SW 1271 (cell line): Measurements from ENCODE around the gene TRIM65.
"Not testable (repeated sequence)": the region's sequence is repeated elsewhere in the genome, so short reads cannot be mapped to it uniquely, and the experiment has no call there.

Source experiments
- DNase-seq, 2 experiments: peaks; one replicate each; lab custom pipeline; 2025; lab: John Stamatoyannopoulos, UW

TRIM65 gene

DNA sequence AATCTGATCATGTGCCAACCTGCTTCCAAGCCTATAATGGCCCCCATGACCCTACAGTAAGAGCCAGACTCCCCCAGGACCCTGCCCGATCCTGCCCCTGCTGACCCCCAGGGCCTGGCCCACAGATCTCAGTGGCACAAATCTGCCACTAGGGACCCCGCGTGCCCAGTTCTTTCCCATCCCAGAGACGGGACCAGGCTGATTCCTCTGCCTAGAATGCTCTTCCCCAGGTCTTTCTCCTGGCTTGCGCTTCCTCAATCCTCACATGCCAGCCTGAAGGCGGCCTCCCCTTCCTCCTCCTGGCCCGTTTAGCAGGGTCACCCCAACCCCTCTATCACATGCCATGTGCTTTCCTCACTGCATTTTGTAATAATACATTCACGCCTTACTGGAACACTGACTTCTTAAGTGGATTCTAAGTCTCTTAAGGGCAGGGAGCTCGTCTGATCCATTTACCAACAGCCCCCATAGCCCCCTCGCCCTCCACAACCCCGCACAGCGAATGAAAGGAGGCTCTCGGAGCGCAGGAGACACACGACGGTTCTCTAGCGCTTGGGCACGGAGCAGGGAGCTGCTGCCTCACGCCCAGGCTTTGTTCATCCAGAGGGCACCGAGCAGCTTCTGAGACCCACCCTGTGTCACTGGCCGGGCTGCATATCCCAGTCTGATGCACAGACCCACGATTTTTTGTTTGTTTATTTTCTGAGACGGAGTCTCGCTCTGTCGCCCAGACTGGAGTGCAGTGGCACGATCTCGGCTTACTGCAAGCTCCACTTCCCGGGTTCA lies 1.2 kb downstream of the TRIM65 start:
- DNase-seq: peak in 1 of 2 experiments; percentile 45

DNA sequence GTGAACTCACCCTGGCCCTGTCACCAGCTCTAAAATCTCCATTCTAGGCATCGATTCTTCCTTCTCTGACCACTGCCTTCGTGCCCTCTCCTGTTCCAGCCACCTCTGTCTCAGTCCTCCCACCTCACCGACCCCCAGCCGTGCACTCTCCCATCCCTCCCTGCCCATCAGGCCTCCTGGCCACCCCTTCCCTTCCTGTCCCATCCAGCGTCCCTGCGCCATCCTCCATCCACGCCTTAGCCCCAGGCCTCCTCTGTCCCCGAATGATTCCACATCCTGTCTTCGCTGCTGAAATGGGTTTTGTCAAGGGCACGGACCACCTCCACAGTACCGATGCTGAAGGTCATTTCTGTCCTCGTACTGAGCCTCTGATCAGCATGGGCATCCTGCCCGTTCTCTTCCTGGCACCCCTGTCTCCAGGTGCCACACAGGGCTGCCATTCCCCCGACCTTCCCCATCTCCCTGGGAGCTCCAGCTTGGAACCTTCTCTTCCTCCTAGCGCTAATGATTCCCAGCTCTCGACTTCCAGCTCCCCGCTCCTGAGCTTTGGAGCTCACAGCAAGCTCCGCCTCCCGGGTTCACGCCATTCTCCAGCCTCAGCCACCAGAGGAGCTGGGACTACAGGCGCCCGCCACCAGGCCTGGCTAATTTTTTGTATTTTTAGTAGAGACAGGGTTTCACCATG lies 2.6 kb downstream of the TRIM65 start:
- no peak for DNase-seq

DNA sequence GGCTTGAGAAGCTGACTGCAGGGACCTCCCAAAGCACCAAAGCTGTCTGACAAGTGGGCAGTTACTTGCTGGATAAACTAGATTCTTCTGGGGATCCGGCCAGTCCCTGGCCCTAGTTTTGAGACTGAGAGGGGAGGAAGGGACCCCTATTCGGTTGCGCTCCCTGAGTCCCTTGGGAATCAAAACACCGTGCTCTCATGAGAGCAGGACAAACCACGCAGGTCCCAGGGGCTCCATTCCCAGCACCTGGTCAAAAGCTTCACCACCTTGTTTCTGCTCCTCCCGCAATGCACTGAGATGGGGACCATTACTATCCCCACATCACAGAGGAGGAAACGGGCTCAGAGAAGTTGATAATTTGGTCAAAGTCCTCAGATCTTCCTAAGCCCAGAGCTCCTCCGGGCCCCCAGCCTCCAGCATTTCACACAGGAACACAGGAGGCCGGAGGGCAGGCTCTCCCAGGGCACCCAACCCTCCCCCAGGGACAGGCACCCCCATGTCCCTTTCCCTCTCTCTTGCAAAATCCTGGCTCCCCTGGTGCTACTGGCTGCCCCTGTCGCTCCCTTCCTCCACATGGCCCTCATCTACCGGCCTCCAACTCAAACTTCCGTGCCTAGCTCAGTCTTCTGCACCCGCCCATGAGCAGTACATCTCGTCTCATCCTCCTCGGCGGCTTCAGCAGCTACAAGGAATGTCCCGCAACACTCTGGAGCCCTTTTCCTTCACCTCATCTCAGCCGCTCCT lies 3.3 kb downstream of the TRIM65 start:
- no peak for DNase-seq

DNA sequence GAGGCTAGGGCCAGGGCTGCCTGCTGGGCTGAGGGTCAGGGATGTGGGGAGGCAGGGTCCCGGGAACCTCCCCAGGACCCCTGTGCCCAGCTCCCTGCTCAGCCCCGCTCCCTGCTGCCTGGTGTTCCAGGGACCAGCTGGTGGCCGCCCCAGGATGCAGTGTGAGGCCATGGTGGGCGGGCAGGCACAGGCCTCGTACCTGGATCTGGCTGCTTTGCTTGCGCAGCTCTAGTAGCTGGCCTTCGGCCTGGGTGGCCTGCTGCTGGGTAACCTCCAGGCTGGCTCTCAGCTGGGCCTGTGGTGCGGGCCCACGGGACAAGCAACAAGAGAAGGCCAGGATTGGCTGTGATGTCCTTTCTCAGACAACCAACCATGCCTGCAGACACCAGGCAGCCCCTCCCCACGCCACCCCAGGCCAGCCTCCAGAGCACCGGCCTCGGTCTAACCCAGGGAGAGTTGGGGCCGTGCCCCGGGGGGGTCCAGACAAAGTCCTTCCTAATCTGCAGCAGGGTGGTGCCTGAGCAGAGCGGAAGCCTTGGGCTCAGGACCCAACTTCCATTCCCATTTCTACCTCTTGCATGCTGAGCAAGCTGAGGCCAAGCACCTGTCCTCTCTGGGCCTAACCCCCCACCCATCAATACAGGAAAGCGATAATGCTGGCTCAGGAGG lies 4.1 kb downstream of the TRIM65 start:
- no peak for DNase-seq

DNA sequence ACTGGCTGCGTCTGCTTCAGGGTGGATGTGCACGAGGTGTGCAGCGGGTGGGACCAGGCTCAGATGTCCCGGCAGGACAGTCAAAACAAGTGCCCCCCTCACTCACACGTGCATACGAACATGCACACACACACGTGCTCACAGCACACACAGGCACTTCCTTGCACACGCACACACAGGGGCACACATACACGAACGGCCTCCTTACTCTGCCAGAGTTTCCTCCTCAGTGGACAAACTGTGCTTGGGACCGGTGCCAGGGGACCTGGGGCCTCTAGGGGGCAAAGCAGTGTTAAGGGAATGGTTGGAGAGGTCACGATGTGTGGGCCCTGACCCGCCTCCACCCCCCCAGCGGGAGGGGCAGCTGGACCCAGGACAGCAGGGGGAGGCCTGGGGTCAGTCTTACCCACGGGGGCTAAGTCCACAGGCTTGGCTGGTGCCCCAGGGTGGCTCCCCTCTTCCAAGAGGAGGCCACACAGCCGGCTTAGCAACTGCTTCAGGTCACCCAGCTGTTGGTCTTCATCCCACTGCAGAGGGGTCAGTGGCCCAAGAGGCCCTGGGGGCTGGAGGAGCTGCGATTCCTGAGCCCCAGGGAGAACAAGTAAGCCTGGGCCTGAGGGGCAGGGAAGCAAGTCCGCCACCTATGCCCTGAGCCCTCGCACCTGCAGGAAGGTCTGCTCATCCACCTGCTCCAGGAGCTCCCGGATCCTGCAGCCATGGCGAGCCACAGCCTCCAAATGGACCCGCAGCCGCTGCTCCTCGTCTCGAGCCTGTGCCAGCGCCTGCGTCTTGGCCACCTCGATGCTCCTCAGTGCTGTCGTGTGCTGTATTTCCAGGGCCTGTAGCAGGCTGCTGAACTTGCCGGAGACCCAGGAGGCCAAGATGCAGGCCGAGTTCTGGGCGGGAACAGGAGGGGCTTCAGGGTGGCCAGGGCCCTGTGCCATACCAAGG lies 4.9 kb downstream of the TRIM65 start:
- DNase-seq: no peak

DNA sequence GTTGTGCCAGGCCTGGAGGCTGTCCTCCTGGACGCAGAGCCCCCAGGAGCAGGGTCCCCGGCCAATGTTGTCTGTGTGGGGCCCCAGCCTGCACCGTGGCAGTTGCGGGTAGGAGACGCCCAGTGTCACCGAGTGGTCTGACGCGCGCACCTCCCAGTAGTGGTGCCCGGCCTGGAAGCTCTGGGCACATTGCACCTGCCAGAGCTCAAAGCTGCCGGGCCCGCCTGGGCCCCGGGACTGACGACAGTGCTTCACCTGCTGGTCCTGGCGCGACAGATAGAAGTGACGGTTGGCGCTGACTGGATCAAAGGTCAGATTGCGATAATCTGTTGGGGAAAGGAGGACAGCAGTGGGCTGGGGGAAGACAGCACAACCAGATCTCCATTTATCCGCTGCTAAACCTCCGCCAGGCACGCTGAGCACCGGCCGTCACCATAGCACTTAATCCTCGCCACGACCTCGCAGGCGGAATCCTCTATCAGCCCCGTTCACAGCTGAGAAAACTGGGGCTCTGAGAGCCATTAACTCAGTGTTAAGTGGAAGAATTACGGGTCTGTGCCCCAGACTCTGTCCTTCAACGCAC lies 5.6 kb downstream of the TRIM65 start:
- no peak for DNase-seq

DNA sequence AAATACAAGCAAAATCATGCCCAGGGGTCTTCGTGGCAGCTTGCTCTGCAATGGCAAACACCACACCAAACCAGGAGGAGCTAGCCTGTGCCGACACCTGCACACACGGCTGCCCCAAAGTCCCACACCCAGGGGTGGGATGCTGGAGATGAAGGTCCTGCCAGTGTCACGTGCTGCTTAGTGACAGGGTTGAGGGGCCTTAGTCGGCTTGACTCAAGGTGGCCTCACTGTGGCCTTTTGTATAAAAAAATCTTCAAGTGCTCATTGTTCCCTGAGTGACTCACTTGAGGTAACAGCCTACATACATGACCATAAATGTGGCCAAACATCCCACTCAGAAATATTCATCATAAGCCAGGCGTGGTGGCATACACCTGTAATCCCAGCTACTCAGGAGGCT lies 7.3 kb downstream of the TRIM65 start:
- DNase-seq: no peak

DNA sequence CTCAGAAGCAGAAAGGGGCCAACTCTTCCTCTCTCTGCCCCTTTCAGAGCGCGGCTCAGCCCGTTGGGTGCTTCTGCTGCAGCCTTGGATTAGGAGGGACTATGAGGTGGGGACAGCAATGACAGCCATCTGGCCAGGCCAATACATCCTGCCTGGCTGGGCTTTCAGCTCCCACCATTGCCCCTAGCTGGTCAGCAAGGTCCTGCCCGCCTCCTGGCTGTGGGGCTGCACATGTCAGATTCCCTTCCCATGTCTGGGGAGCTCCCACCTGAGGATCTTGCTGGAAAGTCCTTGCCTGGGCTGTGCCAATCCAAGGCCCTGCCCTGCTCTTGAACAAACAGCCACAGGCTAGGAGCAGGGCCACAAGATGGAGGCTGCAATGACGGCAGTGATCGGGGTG lies 8.3 kb downstream of the TRIM65 start:
- DNase-seq: no peak

DNA sequence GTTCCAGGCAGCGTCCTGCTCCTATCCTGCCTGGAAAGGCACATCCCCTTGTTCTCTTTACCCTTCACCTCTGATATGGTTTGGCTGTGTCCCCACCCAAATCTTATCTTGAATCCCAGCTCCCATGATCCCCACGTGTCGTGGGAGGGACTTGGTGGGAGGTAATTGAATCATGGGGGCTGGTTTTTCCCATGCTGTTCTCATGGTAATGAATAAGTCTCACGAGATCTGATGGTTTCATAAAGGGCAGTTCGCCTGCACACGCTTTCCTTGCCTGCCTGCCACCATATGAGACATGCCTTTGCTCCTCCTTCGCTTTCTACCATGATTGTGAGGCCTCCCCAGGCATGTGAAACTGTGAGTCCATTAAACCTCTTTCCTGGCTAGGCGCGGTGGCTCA lies 10.9 kb downstream of the TRIM65 start:
- not testable (repeated sequence) for DNase-seq

DNA sequence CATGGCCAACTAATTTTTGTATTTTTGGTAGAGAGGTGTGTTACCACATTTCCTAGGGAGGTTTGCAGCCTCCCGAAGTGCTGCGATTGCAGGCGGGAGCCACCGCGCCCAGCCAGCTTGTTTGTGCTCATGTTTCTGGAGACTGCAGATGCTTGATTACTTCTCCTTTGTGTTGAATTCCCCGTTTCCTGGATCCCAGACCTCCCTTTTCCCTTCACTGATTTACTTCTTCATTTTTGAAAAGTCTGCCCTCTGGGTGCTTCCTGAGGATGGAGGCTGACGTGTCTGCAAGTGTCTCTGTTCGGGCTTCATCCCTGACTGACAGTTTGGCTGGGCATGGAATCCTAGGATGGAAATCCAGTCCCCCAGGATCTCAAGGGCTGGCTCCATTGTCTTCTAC lies 11.3 kb downstream of the TRIM65 start:
- DNase-seq: no peak

DNA sequence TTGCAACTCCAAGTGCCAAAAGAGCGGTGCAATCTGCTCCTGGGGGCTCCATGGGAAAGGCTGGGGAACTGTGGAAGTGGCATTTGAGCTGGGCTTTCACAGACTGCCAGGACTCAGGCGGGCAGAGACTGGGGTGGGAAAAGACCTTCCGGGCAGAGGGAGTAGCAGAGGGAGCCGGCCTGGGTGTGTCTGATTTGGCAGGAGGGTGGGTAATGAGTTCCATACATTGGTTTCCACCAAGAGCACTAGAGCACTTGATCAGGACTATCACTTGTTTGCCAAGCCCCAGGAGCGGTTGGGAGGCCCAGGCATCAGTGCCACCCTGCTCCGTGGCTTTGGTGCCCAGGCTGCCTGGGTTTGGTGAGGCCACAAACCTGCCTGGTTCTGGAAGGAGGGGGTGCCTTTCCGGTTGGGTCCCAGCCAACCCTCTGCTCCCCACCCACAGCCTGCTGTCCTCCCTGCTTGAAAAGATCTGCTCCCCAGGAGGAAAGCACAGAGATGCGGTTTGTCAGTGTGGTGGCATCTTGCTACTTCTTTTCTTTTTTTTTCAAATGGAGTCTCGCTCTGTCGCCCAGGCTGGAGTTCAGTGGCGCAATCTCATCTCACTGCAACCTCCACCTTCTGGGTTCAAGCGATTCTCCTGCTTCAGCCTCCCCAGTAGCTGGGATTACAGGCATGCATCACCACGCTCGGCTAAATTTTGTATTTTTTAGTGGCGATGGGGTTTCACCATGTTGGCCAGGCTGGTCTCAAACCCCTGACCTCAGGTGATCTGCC lies 14.9 kb downstream of the TRIM65 start:
- no peak for DNase-seq

DNA sequence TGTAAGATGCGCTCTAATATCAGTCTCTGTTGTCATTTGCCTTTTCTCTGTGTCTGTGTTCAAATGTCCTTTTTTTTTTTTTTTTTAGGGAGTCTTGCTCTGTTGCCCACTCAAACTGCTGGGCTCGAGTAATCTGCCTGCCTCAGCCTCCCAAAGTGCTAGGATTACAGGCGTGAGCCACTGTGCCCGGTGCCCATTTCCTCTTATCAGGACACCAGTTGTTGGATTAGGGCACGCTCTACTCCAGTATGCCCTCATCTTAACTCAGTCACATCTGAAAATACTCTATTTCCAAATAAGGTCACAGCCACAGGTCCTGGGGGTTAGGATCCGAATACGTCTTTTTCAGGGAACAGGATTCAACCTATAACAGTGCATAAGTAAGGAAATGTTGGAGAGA lies 16.5 kb downstream of the TRIM65 start:
- DNase-seq: no peak

DNA sequence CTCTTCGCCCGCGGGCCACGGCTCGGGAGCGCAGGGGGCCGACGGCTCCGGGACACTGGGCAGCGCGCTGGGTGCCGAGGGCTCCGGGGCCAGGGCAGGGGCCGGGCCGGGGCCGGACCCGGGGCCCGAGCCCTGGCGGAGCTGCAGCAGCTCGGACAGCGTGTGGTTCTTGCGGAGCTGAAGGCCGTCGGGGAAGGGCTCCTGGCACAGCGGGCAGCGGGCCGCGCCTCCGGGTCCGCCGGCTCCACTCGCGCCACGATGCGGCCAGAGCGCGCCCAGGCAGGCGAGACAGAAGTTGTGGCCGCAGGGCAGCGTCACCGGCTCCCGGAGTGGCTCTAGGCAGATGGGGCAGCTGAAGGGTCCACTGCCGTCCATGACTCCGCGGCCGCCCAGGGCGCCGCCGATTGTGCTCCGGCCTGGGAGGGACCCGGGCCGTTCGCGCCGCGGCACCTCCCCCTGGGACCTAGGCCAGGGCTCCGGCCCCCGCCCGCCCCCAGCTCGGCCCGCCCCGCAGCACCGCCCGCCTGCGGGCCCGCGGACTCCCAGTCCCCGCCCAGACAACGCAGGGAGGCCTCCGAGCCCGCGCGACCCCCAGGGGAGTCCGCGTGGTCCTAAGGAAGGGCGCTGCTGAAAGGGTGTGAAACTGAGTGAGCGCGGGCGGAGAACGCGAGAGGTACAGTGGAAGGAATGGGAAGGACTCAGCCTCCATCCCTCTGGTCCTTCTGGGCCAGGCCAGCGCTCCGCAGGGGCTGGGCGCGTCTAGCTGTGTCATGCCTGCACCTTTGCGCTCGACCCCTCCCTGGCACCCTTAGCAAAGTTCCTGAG lies 18.4 kb downstream of the TRIM65 start, which contains the start of gene TRIM47:
Gene TRIM47, minus strand, starts transcription at position 408 of the 825 bp plus-strand sequence. Its CDS starts 33 bp downstream, at position 375.
- DNase-seq: peak in 1 of 2 experiments; percentile 55

DNA sequence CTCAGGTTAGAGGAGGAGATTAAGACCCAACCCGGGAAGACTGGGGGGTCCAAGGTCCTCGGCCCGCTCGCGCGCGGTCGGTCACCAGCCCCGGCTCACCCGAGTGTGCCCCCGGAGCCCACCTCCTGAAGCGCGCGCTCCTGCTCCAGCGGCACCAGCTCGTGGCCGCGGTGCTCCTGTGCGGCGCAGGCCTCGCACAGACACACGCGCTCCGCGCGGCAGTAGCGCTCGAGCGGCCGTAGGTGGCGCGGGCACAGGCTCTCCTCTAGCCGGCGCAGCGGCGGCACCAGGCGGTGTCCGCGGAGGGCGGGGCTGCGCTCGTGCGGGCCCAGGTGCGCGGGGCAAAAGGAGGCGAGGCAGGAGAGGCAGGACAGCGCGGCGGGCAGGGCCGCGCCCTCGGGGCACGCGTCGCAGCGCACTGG lies 19.0 kb downstream of the TRIM65 start:
- DNase-seq: peak in 1 of 2 experiments; percentile 52

DNA sequence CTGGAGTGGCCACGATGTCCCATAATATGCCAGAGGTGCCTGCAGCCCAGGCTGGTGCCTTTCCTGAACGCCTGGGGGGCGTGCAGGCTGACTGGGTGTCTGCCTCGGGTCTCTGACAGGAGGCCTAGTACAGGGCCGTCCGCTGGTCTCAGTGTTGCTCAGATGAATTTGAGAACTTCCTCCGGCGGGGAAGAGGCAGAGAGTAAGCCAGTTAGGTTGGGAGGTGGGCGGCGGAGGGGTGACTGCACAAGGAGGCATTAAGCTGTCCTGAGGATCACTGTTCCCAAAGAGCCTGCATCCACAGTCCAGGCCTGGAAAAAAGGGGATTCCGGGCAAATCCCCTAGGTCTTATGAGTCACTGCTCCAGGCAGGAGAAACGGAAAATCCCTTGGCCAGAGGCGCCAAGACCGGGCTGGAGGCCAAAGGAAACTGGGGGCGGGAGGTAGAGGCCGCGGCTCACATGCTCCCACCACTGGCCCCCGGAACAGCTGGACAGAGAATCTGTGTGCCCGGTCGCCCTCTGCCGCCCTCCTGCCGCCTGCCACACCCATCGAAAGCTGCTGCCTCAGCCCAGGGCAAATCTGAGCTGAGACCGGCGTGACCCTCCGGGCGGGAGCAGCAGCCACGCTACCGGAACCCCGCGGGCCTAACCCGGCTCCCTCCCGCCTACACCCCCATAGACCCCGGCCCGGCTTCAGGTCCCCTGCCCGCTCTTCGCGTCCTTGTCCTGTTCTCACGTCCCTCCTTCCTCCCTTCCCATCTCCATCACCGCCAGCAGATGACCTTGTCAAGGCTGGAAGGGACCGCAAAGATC lies 19.6 kb downstream of the TRIM65 start:
- peak; percentile 71 to 92 for DNase-seq

DNA sequence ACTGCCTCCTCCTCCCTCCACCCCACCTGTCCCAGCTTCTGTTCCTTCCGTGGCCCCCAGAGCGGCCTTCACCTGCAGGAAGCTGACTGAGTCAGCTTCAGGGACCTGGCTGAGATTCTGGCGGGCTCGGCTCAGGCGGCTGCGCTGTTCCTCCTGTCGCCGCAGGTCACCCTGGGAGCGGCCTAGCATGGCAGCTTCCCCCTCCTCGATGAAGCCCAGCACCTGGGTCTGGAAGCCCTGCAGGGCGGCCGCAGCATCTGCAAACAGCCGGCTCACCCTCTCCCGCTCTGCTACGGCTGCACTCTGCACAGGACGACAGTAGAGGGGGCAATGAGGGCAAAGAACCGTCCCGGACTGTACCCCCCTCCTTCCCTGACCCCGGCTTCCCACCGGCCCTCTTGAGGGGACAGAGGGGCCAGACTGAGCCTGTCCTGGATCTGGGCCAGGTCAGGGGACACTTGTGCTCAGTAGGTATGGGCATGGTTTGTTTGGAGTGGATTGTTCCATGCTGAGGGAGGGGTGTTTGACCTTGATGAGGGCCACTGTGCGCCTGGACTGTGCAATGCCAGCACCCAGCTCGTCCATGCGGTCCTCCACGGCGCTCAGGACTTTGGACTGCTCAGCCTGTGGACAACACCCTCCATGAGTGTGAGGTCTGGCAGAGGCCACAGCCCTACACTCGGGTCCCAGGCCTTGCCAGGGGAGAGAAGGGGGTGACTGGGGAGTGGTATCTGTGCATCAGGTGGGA lies 20.4 kb downstream of the TRIM65 start:
- peak in 1 of 2 experiments; percentile 39 for DNase-seq

DNA sequence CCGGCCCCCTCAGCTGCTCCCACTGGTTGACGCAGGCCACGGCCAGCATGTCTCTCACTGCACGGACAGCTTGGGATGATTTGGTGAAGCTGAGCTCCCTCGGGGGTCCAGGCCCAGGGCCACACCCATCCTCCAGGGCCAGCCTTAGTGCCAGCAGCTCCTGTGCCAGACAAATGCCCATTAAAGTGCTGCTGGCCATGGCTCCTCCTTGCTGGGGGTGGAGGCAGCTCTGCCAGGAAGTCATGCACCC lies 20.9 kb downstream of the TRIM65 start:
- peak in 1 of 2 experiments; percentile 42 for DNase-seq
